Tibial nerve (tissue), 4 donors: ENCODE data around the gene RTN1. TPM values are rescaled to one million over a fixed set of nuclear protein-coding genes. Genes with fewer than 3 reads are reported as not detected.

Source experiments
- DNase-seq, 2 donors: peaks; one replicate each; pipeline ENCODE4 v3.0.0-alpha.2; 2019; ENCODE audit warnings: low spot score in 2 of 2
- H3K27ac ChIP-seq, 4 donors: fragments of 200-600 bp; sonication (generic) in 3 of 4; one replicate each; pipeline ENCODE4 v1.5.1; 2017 to 2019; ENCODE audit warnings: mild to moderate bottlenecking in 1 of 4
- H3K27me3 ChIP-seq, 2 donors: fragments of 200-600 bp; sonication (generic) in 1 of 2; one replicate each; pipeline versions ENCODE4 v1.5.1 to v1.6.0; 2017 to 2019
- H3K36me3 ChIP-seq, 3 donors: fragments of 200-600 bp; sonication (generic); one replicate each; pipeline ENCODE4 v1.5.1; 2018 to 2019
- H3K4me1 ChIP-seq, 4 donors: fragments of 200-600 bp; sonication (generic) in 3 of 4; one replicate each; pipeline ENCODE4 v1.5.1; 2017 to 2019
- H3K4me3 ChIP-seq, 4 donors: fragments of 200-600 bp; sonication (generic) in 3 of 4; one replicate each; pipeline ENCODE4 v1.5.1; 2017 to 2019; ENCODE audit warnings: mild to moderate bottlenecking in 1 of 4, moderate library complexity in 1 of 4
- H3K9me3 ChIP-seq, 4 donors: fragments of 200-600 bp; sonication (generic) in 3 of 4; one replicate each; pipeline ENCODE4 v1.5.1; 2017 to 2019
- CTCF ChIP-seq, 5 experiments: fragments of 200-600 bp in 3 of 5; fragments of 450-650 bp in 2 of 5; sonication (generic) in 3 of 5; IDR thresholded peaks; one replicate each; pipeline ENCODE4 v1.5.1; 2016 to 2019; ENCODE audit warnings: antibody characterized with exemption in 5 of 5, mild to moderate bottlenecking in 3 of 5, moderate library complexity in 2 of 5
- EP300 ChIP-seq, 2 donors: sonication (generic); formaldehyde crosslinking; IDR thresholded peaks; one replicate each; pipeline ENCODE4 v1.6.1; 2017; ENCODE audit warnings: antibody characterized with exemption in 2 of 2, mild to moderate bottlenecking in 1 of 2
- POLR2A ChIP-seq, 2 donors: fragments of 450-650 bp; IDR thresholded peaks; one replicate each; pipeline ENCODE4 v1.6.1; 2017; ENCODE audit warnings: antibody characterized with exemption in 2 of 2, mild to moderate bottlenecking in 2 of 2, moderate library complexity in 2 of 2
- WGBS, 2 donors: methylation state at CpG; one replicate each; pipeline ENCODE4 v1.1.5; 2018; 5-methylcytosine and 5-hydroxymethylcytosine counted together
- total RNA-seq, 4 donors: library from RNA; depleted of rRNA; stranded (reverse); fragments of >200 nt; gene quantifications; one replicate each; pipeline ENCODE4 v1.1.0, GENCODE V29; 2016

The RTN1 gene
- total RNA-seq, 4 donors from 2014 or later: 7.5 to 20.7 (median 14.6) TPM

DNA sequence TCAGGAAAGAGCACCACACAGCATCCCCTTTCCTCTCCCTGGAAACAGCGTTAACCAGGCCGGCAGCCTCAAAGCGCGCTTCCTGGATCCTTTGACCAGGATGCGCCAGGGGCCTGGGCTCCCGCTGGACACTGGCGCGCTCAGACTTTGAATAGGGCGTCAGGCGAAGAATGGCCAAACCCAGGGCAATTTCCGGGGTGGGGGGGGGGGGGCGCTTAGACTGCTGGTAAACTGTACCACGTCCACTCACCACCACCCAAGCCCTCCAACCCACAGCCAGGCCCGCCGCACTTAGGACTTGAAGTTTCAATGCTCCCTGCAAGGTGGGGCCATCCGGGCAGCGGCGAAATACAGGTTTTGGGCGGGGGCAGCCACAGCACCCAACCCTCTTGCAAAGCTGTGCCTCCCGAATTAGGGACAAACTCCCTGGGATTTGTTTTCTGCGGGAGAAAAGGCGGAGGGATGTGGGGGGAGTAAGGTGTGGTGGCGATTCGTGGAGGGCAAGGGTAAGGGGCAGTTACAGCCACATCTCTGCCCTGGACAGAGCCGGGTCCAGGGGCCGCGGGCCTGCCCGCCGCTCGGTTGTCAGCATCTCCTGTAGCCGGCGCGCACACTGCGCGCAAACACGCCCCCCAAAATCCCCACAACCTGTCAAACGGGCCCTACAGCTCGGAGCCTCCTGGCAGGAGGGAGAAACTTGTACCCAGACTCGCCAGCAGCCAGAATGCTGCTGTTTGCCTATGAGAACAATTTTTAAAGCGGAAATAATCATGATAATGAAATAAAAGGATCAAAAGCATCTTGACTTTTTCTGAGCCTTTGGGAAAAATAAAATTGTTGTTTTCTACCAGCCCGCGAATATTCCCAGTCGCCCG, 958 bp downstream of the RTN1 start:
- Histone ChIP-seq H3K27ac (peak overlapping the region in 1 of 4 donors; percentile 69), H3K4me1 (peaks cover 0 to 19% (median 11%) of the 10 kb centered on the region in 4 donors), H3K36me3 (no peaks in the 10 kb centered on the region), H3K4me3 (peak overlapping the region; percentile 44 to 67 (median 48)), H3K9me3 (no peaks in the 10 kb centered on the region), H3K27me3 (peaks cover 0 to 47% of the 10 kb centered on the region in 2 donors)
- DNase-seq: no peak
- WGBS, 2 donors: 9% methylated on average over 39 to 43 of the region's 44 CpGs
- TF ChIP-seq EP300 (IDR thresholded peaks at IDR 0.05): no peak

DNA sequence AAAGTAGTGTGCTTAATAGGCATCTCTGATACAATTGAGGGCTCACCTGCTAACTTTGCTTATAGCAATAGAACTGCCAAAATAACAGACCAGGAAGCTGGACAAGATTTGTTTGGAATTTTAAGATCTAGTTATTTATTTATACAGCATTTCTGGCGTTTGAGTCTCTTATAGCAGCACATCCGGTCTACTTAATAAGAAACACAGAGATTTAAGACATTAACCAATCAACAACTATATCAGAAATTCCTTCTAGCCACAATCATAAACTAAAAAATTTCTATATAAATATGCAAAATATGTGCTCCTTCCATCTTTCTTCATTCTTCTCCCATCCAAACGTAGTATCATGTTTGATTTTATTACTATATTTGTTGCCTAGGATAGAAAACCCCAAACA, 2.6 kb downstream of the RTN1 start:
- Histone ChIP-seq H3K9me3 (no peaks in the 10 kb centered on the region), H3K36me3 (no peaks in the 10 kb centered on the region), H3K27me3 (peaks cover 0 to 42% of the 10 kb centered on the region in 2 donors), H3K4me3 (no peak overlapping the region), H3K27ac (no peak overlapping the region), H3K4me1 (peaks cover 0 to 19% (median 11%) of the 10 kb centered on the region in 4 donors)
- 50 to 54% methylated on average over 3 of the region's 3 CpGs for WGBS, 2 donors
- TF ChIP-seq EP300 (IDR thresholded peaks at IDR 0.05) (no peak), CTCF (IDR thresholded peaks at IDR 0.05) (no peak), POLR2A (IDR thresholded peaks at IDR 0.05) (no peak)
- no peak for DNase-seq

DNA sequence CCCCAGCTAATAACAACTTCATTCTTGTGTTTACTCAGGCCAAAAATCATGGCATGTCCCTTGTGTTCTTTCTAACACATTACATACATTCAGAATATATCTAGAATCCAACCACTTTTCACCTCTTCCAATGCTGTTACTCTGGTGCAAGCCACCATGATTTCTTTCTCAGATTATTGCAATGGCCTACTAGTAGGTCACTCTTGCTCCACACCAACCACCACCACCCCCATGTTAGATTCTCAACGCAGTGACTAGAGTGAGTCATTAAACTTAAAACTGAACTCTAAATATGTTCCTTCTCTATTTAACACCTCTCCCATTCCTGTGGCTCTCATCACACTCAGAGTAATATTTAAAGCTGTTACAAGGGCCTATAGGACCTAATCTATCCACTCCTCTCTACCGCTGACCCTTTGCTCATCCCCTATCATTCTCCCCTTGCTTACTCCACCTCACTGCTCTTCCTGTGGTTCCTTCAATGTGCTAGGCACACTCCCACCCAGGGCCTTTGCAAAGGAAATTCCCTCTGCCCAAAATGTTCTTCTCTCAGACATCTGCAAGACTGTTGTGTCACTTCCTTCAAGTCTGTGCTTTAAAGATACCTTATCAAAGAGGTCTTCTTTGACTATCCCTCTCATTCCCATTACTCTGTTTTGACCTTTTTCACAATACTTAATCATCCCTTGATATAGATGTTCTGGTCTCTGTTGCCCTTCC, 6.6 kb downstream of the RTN1 start:
- H3K36me3 ChIP-seq: no peaks in the 10 kb centered on the region
- DNase-seq: no peak
- no peak overlapping the region for H3K27ac ChIP-seq
- peaks cover 0 to 16% of the 10 kb centered on the region in 2 donors for H3K27me3 ChIP-seq
- whole genome bisulfite sequencing, 2 donors: 89 to 94% methylated on average over 2 of the region's 2 CpGs
- H3K4me3 ChIP-seq: no peak overlapping the region
- peaks cover 0 to 12% (median 0%) of the 10 kb centered on the region in 4 donors for H3K9me3 ChIP-seq
- TF ChIP-seq EP300 (IDR thresholded peaks at IDR 0.05) (no peak), CTCF (IDR thresholded peaks at IDR 0.05) (no peak), POLR2A (IDR thresholded peaks at IDR 0.05) (no peak)
- no peaks in the 10 kb centered on the region for H3K4me1 ChIP-seq

DNA sequence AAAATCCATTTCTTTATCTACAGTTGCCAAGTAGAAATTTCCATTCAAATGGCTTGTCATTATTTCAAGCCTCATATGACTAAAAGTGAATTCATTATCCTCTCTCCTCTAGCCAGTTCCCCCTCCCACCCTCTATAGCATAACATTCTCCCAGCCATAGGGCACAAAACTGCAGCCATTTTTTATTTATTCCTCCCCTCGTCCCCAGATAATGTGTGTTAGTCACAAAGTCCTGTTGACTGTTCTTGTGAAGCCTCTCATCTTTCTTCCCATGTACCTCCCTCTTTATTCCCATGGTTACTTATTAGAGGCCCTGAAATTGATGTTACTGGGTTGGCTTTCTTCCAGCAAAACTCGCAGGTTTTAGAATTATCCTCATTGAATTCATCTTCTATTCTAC, 13.2 kb downstream of the RTN1 start:
- Histone ChIP-seq H3K27me3 (no peaks in the 10 kb centered on the region), H3K4me3 (no peak overlapping the region), H3K4me1 (no peaks in the 10 kb centered on the region), H3K27ac (no peak overlapping the region), H3K36me3 (no peaks in the 10 kb centered on the region), H3K9me3 (peaks cover 0 to 27% (median 0%) of the 10 kb centered on the region in 4 donors)
- TF ChIP-seq EP300 (IDR thresholded peaks at IDR 0.05) (no peak), POLR2A (IDR thresholded peaks at IDR 0.05) (no peak), CTCF (IDR thresholded peaks at IDR 0.05) (no peak)
- DNase-seq: no peak
- 67 to 80% methylated on average over 2 of the region's 2 CpGs for WGBS, 2 donors

GRCh38 chr14:59852350-59852749, 18.2 kb downstream of the RTN1 start:
- Histone ChIP-seq H3K27ac (no peak overlapping the region), H3K4me1 (no peaks in the 10 kb centered on the region), H3K27me3 (no peaks in the 10 kb centered on the region), H3K4me3 (no peak overlapping the region), H3K36me3 (no peaks in the 10 kb centered on the region), H3K9me3 (peaks cover 0 to 16% (median 0%) of the 10 kb centered on the region in 4 donors)
- 70 to 71% methylated on average over 2 of the region's 2 CpGs for WGBS, 2 donors
- no peak for DNase-seq
- TF ChIP-seq POLR2A (IDR thresholded peaks at IDR 0.05) (no peak), CTCF (IDR thresholded peaks at IDR 0.05) (no peak), EP300 (IDR thresholded peaks at IDR 0.05) (no peak)
